Mesenchymal stem cell (in vitro differentiated cells and primary cell): ENCODE measurements around the gene ZDHHC24.

Source experiments
- DNase-seq: peaks from one replicate; pipeline ENCODE4 v3.0.0-alpha.2; 2013
- H2AFZ ChIP-seq: one replicate; pipeline ENCODE4 v1.6.1; 2013; ENCODE audit warnings: low read depth, mild to moderate bottlenecking, control low read depth, inconsistent platforms, low read length, moderate library complexity
- H2AK5ac ChIP-seq: 2 replicates; pipeline ENCODE4 v1.6.1; 2013; ENCODE audit warnings: low read length, moderate library complexity, mild to moderate bottlenecking, inconsistent platforms; ENCODE audit not compliant: severe bottlenecking
- H2BK120ac ChIP-seq: one replicate; pipeline ENCODE4 v1.6.1; 2013; ENCODE audit warnings: low read depth, mild to moderate bottlenecking, inconsistent platforms, low read length, moderate library complexity
- H2BK12ac ChIP-seq, 2 experiments: one replicate each; pipeline ENCODE4 v1.6.1; 2013; ENCODE audit warnings: inconsistent platforms in 2 of 2, low read length in 2 of 2, mild to moderate bottlenecking in 2 of 2, moderate library complexity in 2 of 2, control low read depth in 1 of 2
- H2BK15ac ChIP-seq: one replicate; pipeline ENCODE4 v1.6.1; 2013; ENCODE audit warnings: mild to moderate bottlenecking, low read depth, inconsistent platforms; ENCODE audit not compliant: poor library complexity, severe bottlenecking
- H2BK5ac ChIP-seq: 2 replicates; pipeline ENCODE4 v1.6.1; 2013; ENCODE audit warnings: low read depth, mild to moderate bottlenecking, low read length, control low read depth, inconsistent platforms; ENCODE audit not compliant: poor library complexity, severe bottlenecking
- H3K14ac ChIP-seq, 2 experiments: one replicate each; pipeline ENCODE4 v1.6.1; 2013; ENCODE audit warnings: inconsistent platforms in 2 of 2, low read length in 2 of 2, control low read depth in 1 of 2, mild to moderate bottlenecking in 1 of 2, moderate library complexity in 1 of 2
- H3K18ac ChIP-seq, 2 experiments: one replicate each; pipeline ENCODE4 v1.6.1; 2013; ENCODE audit warnings: inconsistent platforms in 2 of 2, low read length in 2 of 2, control low read depth in 1 of 2, low read depth in 1 of 2, mild to moderate bottlenecking in 1 of 2
- H3K23ac ChIP-seq, 2 experiments: one replicate each; pipeline ENCODE4 v1.6.1; 2013; ENCODE audit warnings: inconsistent platforms in 2 of 2, low read length in 2 of 2, mild to moderate bottlenecking in 2 of 2, moderate library complexity in 2 of 2, control low read depth in 1 of 2
- H3K27ac ChIP-seq: 2 replicates; pipeline ENCODE4 v1.5.1; 2013; ENCODE audit warnings: mild to moderate bottlenecking, moderate library complexity, low read length, control low read depth, inconsistent platforms; ENCODE audit not compliant: poor library complexity, severe bottlenecking
- H3K27me3 ChIP-seq, 2 experiments: 2 replicates each; pipeline versions ENCODE4 v1.6.1 to v1.7.0; 2013; ENCODE audit warnings: low read length in 2 of 2, mild to moderate bottlenecking in 2 of 2, moderate library complexity in 2 of 2, control low read depth in 1 of 2, inconsistent platforms in 1 of 2; ENCODE audit not compliant: control insufficient read depth in 1 of 2, insufficient read depth in 1 of 2
- H3K36me3 ChIP-seq, 2 experiments: 2 replicates each; pipeline versions ENCODE4 v1.6.1 to v1.7.0; 2013; ENCODE audit warnings: low read length in 2 of 2, control low read depth in 1 of 2, inconsistent platforms in 1 of 2, low read depth in 1 of 2, mild to moderate bottlenecking in 1 of 2; ENCODE audit not compliant: insufficient read depth in 2 of 2, control insufficient read depth in 1 of 2
- H3K4ac ChIP-seq, 2 experiments: one replicate each; pipeline ENCODE4 v1.6.1; 2013; ENCODE audit warnings: inconsistent platforms in 2 of 2, low read length in 2 of 2, mild to moderate bottlenecking in 2 of 2, moderate library complexity in 2 of 2, control low read depth in 1 of 2, low read depth in 1 of 2
- H3K4me1 ChIP-seq: 2 replicates; pipeline ENCODE4 v1.6.1; 2013; ENCODE audit warnings: low read depth, low read length, control low read depth; ENCODE audit not compliant: control insufficient read depth, insufficient read depth
- H3K4me2 ChIP-seq: 2 replicates; pipeline ENCODE4 v1.6.1; 2013; ENCODE audit warnings: low read length, mild to moderate bottlenecking, inconsistent platforms; ENCODE audit not compliant: poor library complexity, severe bottlenecking
- H3K4me3 ChIP-seq, 2 experiments: 2 replicates each; pipeline versions ENCODE4 v1.5.1 to v1.7.0; 2013; ENCODE audit warnings: low read length in 2 of 2, mild to moderate bottlenecking in 2 of 2, control low read depth in 1 of 2, low read depth in 1 of 2; ENCODE audit not compliant: insufficient read depth in 1 of 2
- H3K79me1 ChIP-seq: replicated peaks from 2 replicates; pipeline ENCODE4 v1.6.1; 2013; ENCODE audit warnings: mild to moderate bottlenecking, control low read depth, low read length, inconsistent platforms; ENCODE audit not compliant: poor library complexity, severe bottlenecking
- H3K9ac ChIP-seq: 2 replicates; pipeline ENCODE4 v1.7.0; 2013; ENCODE audit warnings: mild to moderate bottlenecking, low read length, moderate library complexity
- H3K9me3 ChIP-seq: 2 replicates; pipeline ENCODE4 v1.7.0; 2013; ENCODE audit warnings: mild to moderate bottlenecking, low read length; ENCODE audit not compliant: control insufficient read depth
- H4K8ac ChIP-seq: one replicate; pipeline ENCODE4 v1.6.1; 2013; ENCODE audit warnings: inconsistent platforms, mild to moderate bottlenecking, low read length, moderate library complexity
- H4K91ac ChIP-seq: one replicate; pipeline ENCODE4 v1.6.1; 2013; ENCODE audit warnings: mild to moderate bottlenecking, low read length, inconsistent platforms
- WGBS: methylation state at CpG from one replicate; pipeline ENCODE4 v1.1.7; 2013; ENCODE audit warnings: mixed read lengths; 5-methylcytosine and 5-hydroxymethylcytosine counted together

ZDHHC24 gene

DNA sequence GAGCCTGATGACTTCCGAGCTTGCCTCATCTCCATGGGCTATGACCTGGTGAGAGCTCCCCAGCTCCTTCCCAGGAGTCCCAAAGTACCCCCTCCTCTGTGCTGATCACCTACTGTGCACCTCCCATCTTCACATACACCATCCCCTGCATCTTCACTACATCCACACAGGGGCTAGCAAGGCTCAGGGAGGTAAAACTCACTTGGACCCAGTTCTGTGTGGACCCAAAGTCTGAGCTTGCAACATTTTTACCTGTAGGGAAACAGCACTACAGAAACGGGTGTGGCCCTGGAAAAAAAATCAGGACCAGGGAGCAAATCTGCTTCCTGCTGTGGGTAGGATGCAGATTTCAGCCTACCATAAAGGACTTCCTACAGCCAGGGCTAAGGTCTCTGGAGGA is 16.4 kb upstream of the ZDHHC24 start:
- Histone ChIP-seq H3K14ac (no peak overlapping the region), H3K27ac (no peak overlapping the region), H2AFZ (no peak overlapping the region), H3K18ac (no peak overlapping the region), H3K23ac (no peak overlapping the region), H2BK12ac (no peak overlapping the region), H3K4me2 (no peak overlapping the region), H2BK5ac (no peak overlapping the region), H2BK120ac (no peak overlapping the region), H3K4me3 (no peak overlapping the region), H3K4ac (no peak overlapping the region), H2BK15ac (no peak overlapping the region), H4K8ac (no peak overlapping the region), H3K27me3 (peaks cover 17 to 25% of the 10 kb centered on the region in 2 experiments), H3K4me1 (no peaks in the 10 kb centered on the region), H2AK5ac (no peak overlapping the region), H3K9ac (no peak overlapping the region), H4K91ac (no peak overlapping the region), H3K79me1 (no peaks in the 10 kb centered on the region), H3K36me3 (peaks cover 0 to 17% of the 10 kb centered on the region in 2 experiments), H3K9me3 (no peaks in the 10 kb centered on the region)
- WGBS: 83% methylated on average over 2 of the region's 2 CpGs
- no peak for DNase-seq

- Histone ChIP-seq H3K4ac (no peak overlapping the region), H3K4me3 (no peak overlapping the region), H2BK15ac (no peak overlapping the region), H3K27me3 (peaks cover 17 to 29% of the 10 kb centered on the region in 2 experiments), H3K4me2 (no peak overlapping the region), H3K79me1 (no peaks in the 10 kb centered on the region), H3K27ac (no peak overlapping the region), H2BK120ac (no peak overlapping the region), H3K18ac (no peak overlapping the region), H3K14ac (no peak overlapping the region), H2AFZ (no peak overlapping the region), H4K8ac (no peak overlapping the region), H2AK5ac (no peak overlapping the region), H4K91ac (no peak overlapping the region), H3K9ac (no peak overlapping the region), H2BK5ac (no peak overlapping the region), H3K36me3 (peaks cover 0 to 17% of the 10 kb centered on the region in 2 experiments), H2BK12ac (no peak overlapping the region), H3K4me1 (no peaks in the 10 kb centered on the region), H3K9me3 (no peaks in the 10 kb centered on the region), H3K23ac (no peak overlapping the region)
- 90% methylated on average over 9 of the region's 9 CpGs for WGBS
- DNase-seq: no peak
Measured at GRCh38 chr11:66561975-66562248, 16.1 kb upstream of the ZDHHC24 start.

- Histone ChIP-seq H2AK5ac (no peak overlapping the region), H3K36me3 (peaks cover 0 to 16% of the 10 kb centered on the region in 2 experiments), H3K4me3 (no peak overlapping the region), H3K27me3 (peaks cover 17 to 29% of the 10 kb centered on the region in 2 experiments), H4K91ac (no peak overlapping the region), H2BK15ac (no peak overlapping the region), H2AFZ (no peak overlapping the region), H3K4me2 (no peak overlapping the region), H3K27ac (no peak overlapping the region), H3K9me3 (no peaks in the 10 kb centered on the region), H3K4ac (no peak overlapping the region), H2BK120ac (no peak overlapping the region), H3K4me1 (no peaks in the 10 kb centered on the region), H2BK12ac (no peak overlapping the region), H3K23ac (peak overlapping the region in 1 of 2 experiments; percentile 30), H3K18ac (no peak overlapping the region), H3K14ac (no peak overlapping the region), H4K8ac (no peak overlapping the region), H2BK5ac (no peak overlapping the region), H3K79me1 (no peaks in the 10 kb centered on the region), H3K9ac (no peak overlapping the region)
- 87% methylated on average over 14 of the region's 14 CpGs for WGBS
- no peak for DNase-seq
Measured at GRCh38 chr11:66561178-66561974, 15.5 kb upstream of the ZDHHC24 start.

DNA sequence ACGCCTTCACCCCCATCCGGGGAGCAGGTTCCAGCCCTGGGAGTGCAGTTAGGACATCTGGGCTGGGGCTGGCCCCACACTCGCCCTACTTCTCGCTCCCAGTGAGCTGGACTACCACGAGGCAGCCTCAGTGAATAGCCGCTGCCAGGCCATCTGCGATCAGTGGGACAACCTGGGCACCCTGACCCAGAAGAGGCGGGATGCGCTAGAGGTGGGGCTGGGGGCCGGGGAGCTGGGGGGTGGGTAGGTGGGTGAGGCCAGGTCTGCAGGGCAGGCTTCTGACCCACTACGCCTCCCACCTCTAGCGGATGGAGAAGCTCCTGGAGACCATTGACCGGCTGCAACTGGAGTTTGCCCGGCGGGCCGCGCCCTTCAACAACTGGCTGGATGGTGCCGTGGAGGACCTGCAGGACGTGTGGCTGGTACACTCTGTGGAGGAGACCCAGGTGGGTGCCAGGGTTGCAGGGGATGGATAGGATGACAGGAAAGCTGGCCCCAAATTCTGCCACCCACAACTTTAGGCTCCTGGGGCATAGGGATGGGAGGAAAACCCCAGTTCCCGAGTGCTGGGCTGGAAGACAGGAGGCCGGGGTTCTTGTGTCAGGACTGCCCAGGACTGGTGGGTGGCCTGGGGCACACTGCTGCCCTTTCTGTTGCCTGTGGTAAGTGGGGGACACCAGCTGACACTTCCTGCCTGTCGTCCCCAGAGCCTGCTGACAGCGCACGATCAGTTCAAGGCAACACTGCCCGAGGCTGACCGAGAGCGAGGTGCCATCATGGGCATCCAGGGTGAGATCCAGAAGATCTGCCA is 14.2 kb upstream of the ZDHHC24 start:
- 85% methylated on average over 27 of the region's 27 CpGs for WGBS
- no peak overlapping the region for H3K4ac ChIP-seq
- no peak overlapping the region for H3K9ac ChIP-seq
- no peak overlapping the region for H3K23ac ChIP-seq
- H2BK15ac ChIP-seq: no peak overlapping the region
- no peaks in the 10 kb centered on the region for H3K4me1 ChIP-seq
- no peak overlapping the region for H3K18ac ChIP-seq
- no peak overlapping the region for H4K91ac ChIP-seq
- no peak overlapping the region for H3K14ac ChIP-seq
- peaks cover 0 to 4% of the 10 kb centered on the region in 2 experiments for H3K36me3 ChIP-seq
- H4K8ac ChIP-seq: no peak overlapping the region
- H2BK5ac ChIP-seq: no peak overlapping the region
- no peak overlapping the region for H3K4me2 ChIP-seq
- H2AFZ ChIP-seq: no peak overlapping the region
- H3K4me3 ChIP-seq: no peak overlapping the region
- H3K27me3 ChIP-seq: peaks cover 17 to 38% of the 10 kb centered on the region in 2 experiments
- DNase-seq: no peak
- no peak overlapping the region for H3K27ac ChIP-seq
- H2AK5ac ChIP-seq: no peak overlapping the region
- H3K9me3 ChIP-seq: no peaks in the 10 kb centered on the region
- H3K79me1 ChIP-seq: no peaks in the 10 kb centered on the region
- no peak overlapping the region for H2BK12ac ChIP-seq
- H2BK120ac ChIP-seq: no peak overlapping the region
